ENCODE data around the gene IL15RA. TPM values are rescaled to one million over a fixed set of nuclear protein-coding genes. Genes with fewer than 3 reads are reported as not detected.

Gene IL15RA, protein sequence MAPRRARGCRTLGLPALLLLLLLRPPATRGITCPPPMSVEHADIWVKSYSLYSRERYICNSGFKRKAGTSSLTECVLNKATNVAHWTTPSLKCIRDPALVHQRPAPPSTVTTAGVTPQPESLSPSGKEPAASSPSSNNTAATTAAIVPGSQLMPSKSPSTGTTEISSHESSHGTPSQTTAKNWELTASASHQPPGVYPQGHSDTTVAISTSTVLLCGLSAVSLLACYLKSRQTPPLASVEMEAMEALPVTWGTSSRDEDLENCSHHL
- total RNA-seq = 23.1 and 23.6 TPM in 2 replicates

DNA sequence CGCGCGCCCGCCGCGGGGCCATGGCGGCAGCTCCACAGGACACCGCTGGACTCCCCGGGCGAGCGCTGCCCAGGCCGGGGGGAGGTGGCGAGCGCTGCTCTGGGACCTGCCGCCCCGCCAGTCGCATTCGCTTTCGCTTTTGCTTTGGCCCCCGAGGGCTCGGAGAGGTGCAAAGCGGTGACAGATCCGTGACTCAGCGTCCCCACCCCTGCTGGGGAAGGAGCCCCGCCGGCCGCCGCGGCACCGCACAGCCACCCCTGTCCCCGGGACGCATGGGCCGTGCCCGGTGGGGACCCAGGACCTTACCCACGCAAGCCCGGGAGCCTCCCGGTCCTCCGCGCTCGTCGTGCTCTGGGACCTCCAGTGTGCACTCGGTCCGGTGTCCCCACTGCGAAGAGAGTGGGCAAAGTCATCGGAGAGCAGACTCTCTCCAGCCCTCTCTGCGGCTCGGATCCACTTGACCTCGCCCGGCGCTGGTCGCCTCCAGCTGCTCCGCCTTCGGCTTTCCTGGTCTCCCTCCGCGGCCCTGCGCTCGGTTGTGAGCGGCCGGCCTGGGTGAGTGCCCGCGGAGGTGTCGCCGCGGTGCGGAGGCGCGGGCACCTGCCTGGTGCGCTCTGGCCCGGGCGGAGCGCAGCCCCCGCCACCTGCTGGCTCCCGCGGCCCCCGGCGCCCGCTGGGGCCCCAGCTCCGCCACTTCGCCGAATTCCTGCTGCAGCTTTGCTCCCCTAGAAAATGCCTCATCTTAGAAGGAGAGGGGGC lies at the start of gene IL15RA:
TSS of gene IL15RA (minus strand) at position 73 of the 759 bp plus-strand sequence. CDS start at position 22, 51 bp downstream.
- H3K27me3 ChIP-seq (ENCODE audit: control insufficient read depth, insufficient read depth, low read length) = no peaks in the 10 kb centered on the region
- no peak for DNase-seq (ENCODE audit: low read depth)
- TF ChIP-seq, protein P1, sequence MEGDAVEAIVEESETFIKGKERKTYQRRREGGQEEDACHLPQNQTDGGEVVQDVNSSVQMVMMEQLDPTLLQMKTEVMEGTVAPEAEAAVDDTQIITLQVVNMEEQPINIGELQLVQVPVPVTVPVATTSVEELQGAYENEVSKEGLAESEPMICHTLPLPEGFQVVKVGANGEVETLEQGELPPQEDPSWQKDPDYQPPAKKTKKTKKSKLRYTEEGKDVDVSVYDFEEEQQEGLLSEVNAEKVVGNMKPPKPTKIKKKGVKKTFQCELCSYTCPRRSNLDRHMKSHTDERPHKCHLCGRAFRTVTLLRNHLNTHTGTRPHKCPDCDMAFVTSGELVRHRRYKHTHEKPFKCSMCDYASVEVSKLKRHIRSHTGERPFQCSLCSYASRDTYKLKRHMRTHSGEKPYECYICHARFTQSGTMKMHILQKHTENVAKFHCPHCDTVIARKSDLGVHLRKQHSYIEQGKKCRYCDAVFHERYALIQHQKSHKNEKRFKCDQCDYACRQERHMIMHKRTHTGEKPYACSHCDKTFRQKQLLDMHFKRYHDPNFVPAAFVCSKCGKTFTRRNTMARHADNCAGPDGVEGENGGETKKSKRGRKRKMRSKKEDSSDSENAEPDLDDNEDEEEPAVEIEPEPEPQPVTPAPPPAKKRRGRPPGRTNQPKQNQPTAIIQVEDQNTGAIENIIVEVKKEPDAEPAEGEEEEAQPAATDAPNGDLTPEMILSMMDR (IDR thresholded peaks at IDR 0.05; ENCODE audit: insufficient read depth, low read length, poor library complexity, severe bottlenecking) = no peak

DNA sequence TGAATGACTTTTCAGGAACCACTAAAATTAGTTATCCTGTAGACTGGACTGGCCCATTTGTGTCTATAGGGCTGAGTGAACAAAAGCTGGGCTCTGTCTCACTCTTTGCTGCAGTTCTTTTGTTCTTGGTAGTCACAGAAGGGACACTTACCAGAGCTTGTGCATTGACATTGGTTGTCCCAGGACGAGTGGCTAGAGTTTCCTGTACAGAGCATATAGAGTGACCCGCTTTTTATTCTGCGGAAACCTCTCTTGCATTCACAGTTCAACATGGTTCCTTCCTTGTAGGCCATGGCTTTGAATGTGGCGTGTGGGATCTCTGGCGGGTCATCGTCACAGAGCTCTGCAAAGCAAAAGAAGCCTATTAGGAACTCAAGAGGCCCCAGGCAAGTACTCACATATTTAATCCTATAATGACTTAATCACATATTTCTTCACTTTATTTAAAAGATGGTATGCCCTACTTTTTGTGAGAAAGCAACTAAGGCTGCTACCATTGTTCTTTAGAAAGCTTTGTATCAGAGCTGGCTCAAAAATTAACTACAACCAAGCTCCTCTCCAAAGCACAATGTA lies 48.4 kb upstream of the IL15RA start:
- peaks cover 6% of the 10 kb centered on the region for H3K27me3 ChIP-seq (ENCODE audit: control insufficient read depth, insufficient read depth, low read length)
- DNase-seq (ENCODE audit: low read depth) = no peak
- TF ChIP-seq, protein P1 (IDR thresholded peaks at IDR 0.05; ENCODE audit: insufficient read depth, low read length, poor library complexity, severe bottlenecking) = no peak
- H3K4me3 ChIP-seq (ENCODE audit: low read depth, low read length) = no peak overlapping the region
- no peaks in the 10 kb centered on the region for H3K36me3 ChIP-seq (ENCODE audit: control insufficient read depth, insufficient read depth, low read length)

More for the DNA sequence above, at the start of gene IL15RA:
- H3K4me3 ChIP-seq (ENCODE audit: low read depth, low read length) = peak within 1 kb of the TSS; percentile 89
- no peaks in the 10 kb centered on the region for H3K36me3 ChIP-seq (ENCODE audit: control insufficient read depth, insufficient read depth, low read length)

DNA sequence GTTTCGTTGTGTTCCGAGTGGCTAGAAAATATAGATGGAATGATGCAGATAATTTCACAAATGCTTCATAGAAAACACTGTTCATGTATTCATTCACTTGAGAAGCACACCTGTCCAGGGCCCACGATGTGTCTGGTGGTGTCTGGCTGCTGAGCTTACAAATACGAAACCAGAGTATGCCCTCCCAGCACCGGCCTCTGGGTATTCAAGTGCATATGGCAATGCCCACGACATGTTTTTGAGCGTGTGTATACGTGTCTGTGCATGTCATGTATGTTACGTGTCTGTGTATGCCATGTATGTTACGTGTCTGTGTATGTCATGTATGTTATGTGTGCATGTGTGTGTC lies 47.0 kb upstream of the IL15RA start:
- no peaks in the 10 kb centered on the region for H3K36me3 ChIP-seq (ENCODE audit: control insufficient read depth, insufficient read depth, low read length)
- DNase-seq (ENCODE audit: low read depth) = no peak
- no peak overlapping the region for H3K4me3 ChIP-seq (ENCODE audit: low read depth, low read length)
- H3K27me3 ChIP-seq (ENCODE audit: control insufficient read depth, insufficient read depth, low read length) = peaks cover 6% of the 10 kb centered on the region
- TF ChIP-seq, protein P1 (IDR thresholded peaks at IDR 0.05; ENCODE audit: insufficient read depth, low read length, poor library complexity, severe bottlenecking) = no peak

DNA sequence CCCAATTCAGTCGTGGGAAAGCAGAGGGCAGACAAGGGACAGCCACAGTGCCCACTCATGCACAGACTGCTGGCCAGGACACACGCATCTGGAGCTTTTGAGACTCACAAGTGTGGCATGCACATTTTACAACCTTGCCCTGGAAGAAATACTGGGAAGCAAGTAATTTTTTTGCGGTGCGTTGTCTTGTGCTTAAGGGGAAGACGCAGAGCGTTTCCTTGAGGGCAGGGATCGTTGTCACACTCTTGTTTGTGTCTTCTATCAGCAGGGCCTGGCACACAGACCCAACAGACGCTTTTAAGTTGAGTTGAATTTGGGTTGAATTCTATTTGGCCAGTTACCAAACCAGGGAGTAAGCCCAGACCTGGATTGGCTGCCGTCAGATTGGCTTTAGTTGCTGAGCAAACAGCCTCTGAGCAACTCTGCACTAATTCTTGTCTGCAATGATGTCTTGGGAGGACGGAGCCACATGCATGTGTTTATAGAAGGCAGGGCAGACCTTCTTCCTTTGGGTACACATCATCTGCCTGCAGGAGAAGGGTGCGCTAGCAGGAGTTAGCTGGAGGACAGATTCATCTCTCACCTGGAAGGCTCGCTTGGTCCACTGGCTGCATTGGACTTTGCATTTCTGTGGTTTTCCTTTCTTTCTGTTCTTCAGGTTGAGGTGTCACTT lies 46.5 kb upstream of the IL15RA start:
- DNase-seq (ENCODE audit: low read depth) = no peak
- TF ChIP-seq, protein P1 (IDR thresholded peaks at IDR 0.05; ENCODE audit: insufficient read depth, low read length, poor library complexity, severe bottlenecking) = no peak
- Histone ChIP-seq H3K4me3 (ENCODE audit: low read depth, low read length) (no peak overlapping the region), H3K36me3 (ENCODE audit: control insufficient read depth, insufficient read depth, low read length) (no peaks in the 10 kb centered on the region), H3K27me3 (ENCODE audit: control insufficient read depth, insufficient read depth, low read length) (peaks cover 6% of the 10 kb centered on the region)

DNA sequence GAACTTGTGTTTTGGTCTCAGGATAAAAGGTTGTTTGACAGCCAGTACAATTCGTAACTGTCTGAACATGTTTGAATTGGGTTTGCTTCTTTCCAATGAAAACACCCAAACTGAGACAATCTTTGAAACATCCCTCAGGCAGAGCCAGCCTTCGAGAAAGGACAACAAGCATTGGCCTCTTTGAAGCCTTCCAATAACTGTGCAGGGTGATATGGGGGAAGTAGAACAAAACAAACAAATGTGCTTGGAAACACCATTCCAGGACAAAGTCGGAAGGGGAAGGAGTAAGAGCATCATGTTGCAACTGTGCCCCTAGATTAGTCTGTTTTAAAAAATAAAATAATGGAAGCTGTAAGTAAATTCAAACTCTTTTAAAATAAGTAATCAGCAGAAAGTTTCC lies 45.3 kb upstream of the IL15RA start:
- DNase-seq (ENCODE audit: low read depth) = no peak
- no peak overlapping the region for H3K4me3 ChIP-seq (ENCODE audit: low read depth, low read length)
- H3K36me3 ChIP-seq (ENCODE audit: control insufficient read depth, insufficient read depth, low read length) = no peaks in the 10 kb centered on the region
- peaks cover 12% of the 10 kb centered on the region for H3K27me3 ChIP-seq (ENCODE audit: control insufficient read depth, insufficient read depth, low read length)
- TF ChIP-seq, protein P1 (IDR thresholded peaks at IDR 0.05; ENCODE audit: insufficient read depth, low read length, poor library complexity, severe bottlenecking) = no peak
